WTC11 (cell line): Measurements from ENCODE around the gene SLC12A8.

Source experiments
- CTCF ChIP-seq: fragments of 200-600 bp; IDR thresholded peaks from 2 replicates; pipeline ENCODE4 v1.8.0; 2022; ENCODE audit warnings: antibody characterized with exemption
- ETV6 ChIP-seq: sonication (generic); formaldehyde crosslinking; IDR thresholded peaks from 2 replicates; pipeline ENCODE4 v1.8.1; 2022; ENCODE audit warnings: mild to moderate bottlenecking, missing genetic modification reagents
- ZNF396 ChIP-seq: fragments of 250-450 bp; sonication (Bioruptor Pico); IDR thresholded peaks from 2 replicates; pipeline ENCODE4 v1.8.0; 2021; ENCODE audit warnings: mild to moderate bottlenecking, moderate library complexity, borderline replicate concordance

GRCh38 chr3:125200731-125201139 lies 11.8 kb downstream of the SLC12A8 start:
- TF ChIP-seq ETV6 = no peak
- TF ChIP-seq CTCF = no peak
- no peak for TF ChIP-seq ZNF396 (CRISPR knock-in tag)
